DOHH2 (cell line): ENCODE results near the gene PTCHD1.

Source experiments
- CTCF ChIP-seq: fragments of 200-600 bp; sonication (generic); IDR thresholded peaks from one replicate; pipeline ENCODE4 v1.5.1; 2014; ENCODE audit warnings: antibody characterized with exemption, mild to moderate bottlenecking, low read depth, low read length; ENCODE audit not compliant: poor library complexity, severe bottlenecking
- EZH2phosphoT487 ChIP-seq: fragments of 200-600 bp; sonication (generic); IDR thresholded peaks from 2 replicates; pipeline ENCODE4 v1.6.1; 2017; ENCODE audit warnings: borderline replicate concordance, mild to moderate bottlenecking, antibody characterized with exemption, low read length, moderate library complexity, mixed read lengths

GRCh38 chrX:23398570-23398969, 63.9 kb downstream of the PTCHD1 start:
- TF ChIP-seq CTCF (no peak), EZH2phosphoT487 (no peak)
